Keratinocyte (primary cell): ENCODE results near the gene DNM2. TPM values are rescaled to one million over a fixed set of nuclear protein-coding genes. Genes with fewer than 3 reads are reported as not detected.
A peak's percentile ranks its signal among the peaks of the same experiment; 100 is the strongest.

Experiments used
- DNase-seq: peaks from one replicate; pipeline ENCODE4 v3.0.0-alpha.2; 2011; ENCODE audit warnings: low read depth, missing footprints, low spot score
- FAIRE-seq: peaks from 2 replicates; lab custom pipeline; 2011; peaks lifted over from hg19 to GRCh38; lab: Jason Lieb, UNC
- H2AFZ ChIP-seq: 2 replicates; pipeline ENCODE4 v1.6.0; 2012; ENCODE audit warnings: low read length, control low read depth, inconsistent platforms; ENCODE audit not compliant: control insufficient read depth
- H3K27ac ChIP-seq: 2 replicates; pipeline ENCODE4 v1.5.1; 2011; ENCODE audit warnings: low read length; ENCODE audit not compliant: control insufficient read depth, insufficient read depth
- H3K27me3 ChIP-seq: 3 replicates; pipeline ENCODE4 v1.6.0; 2011; ENCODE audit warnings: low read length; ENCODE audit not compliant: control insufficient read depth, insufficient read depth; ENCODE audit errors: extremely low read depth
- H3K36me3 ChIP-seq, 2 experiments: 2 replicates in 1 of 2; 3 replicates in 1 of 2; pipeline ENCODE4 v1.5.1; 2011; ENCODE audit warnings: low read length in 2 of 2, mild to moderate bottlenecking in 1 of 2; ENCODE audit not compliant: control insufficient read depth in 2 of 2, insufficient read depth in 2 of 2; ENCODE audit errors: extremely low read depth in 1 of 2
- H3K4me1 ChIP-seq: 3 replicates; pipeline ENCODE4 v1.5.1; 2011; ENCODE audit warnings: low read length; ENCODE audit not compliant: control insufficient read depth, insufficient read depth; ENCODE audit errors: extremely low read depth
- H3K4me2 ChIP-seq: 3 replicates; pipeline ENCODE4 v1.6.0; 2011; ENCODE audit warnings: low read depth, low read length; ENCODE audit not compliant: control insufficient read depth, insufficient read depth; ENCODE audit errors: extremely low read depth
- H3K4me3 ChIP-seq, 3 experiments: fragments of 200-600 bp in 1 of 3; sonication (generic) in 1 of 3; 2 replicates in 2 of 3; 3 replicates in 1 of 3; pipeline ENCODE4 v1.5.1; 2011 to 2016; ENCODE audit warnings: low read length in 3 of 3, mild to moderate bottlenecking in 3 of 3, control low read depth in 2 of 3, inconsistent platforms in 1 of 3, low read depth in 1 of 3, mixed read lengths in 1 of 3, mixed run types in 1 of 3, moderate library complexity in 1 of 3; ENCODE audit not compliant: control insufficient read depth in 2 of 3, insufficient read depth in 2 of 3; ENCODE audit errors: extremely low read depth in 1 of 3
- H3K79me2 ChIP-seq: 2 replicates; pipeline ENCODE4 v1.6.0; 2012; ENCODE audit warnings: low read length; ENCODE audit not compliant: control insufficient read depth, insufficient read depth
- H3K9ac ChIP-seq: 3 replicates; pipeline ENCODE4 v1.6.0; 2011; ENCODE audit warnings: low read length; ENCODE audit not compliant: control insufficient read depth, insufficient read depth; ENCODE audit errors: extremely low read depth
- H3K9me1 ChIP-seq: 3 replicates; pipeline ENCODE4 v1.6.0; 2011; ENCODE audit warnings: low read length; ENCODE audit not compliant: control insufficient read depth, insufficient read depth; ENCODE audit errors: extremely low read depth
- H3K9me3 ChIP-seq: 2 replicates; pipeline ENCODE4 v1.5.1; 2012; ENCODE audit warnings: low read depth, low read length; ENCODE audit not compliant: control insufficient read depth
- H4K20me1 ChIP-seq: 3 replicates; pipeline ENCODE4 v1.6.0; 2011; ENCODE audit warnings: low read length; ENCODE audit not compliant: control insufficient read depth, insufficient read depth; ENCODE audit errors: extremely low read depth
- CTCF ChIP-seq, 3 experiments: IDR thresholded peaks in 1 of 3; conservative IDR thresholded peaks in 1 of 3; optimal IDR thresholded peaks in 1 of 3; 2 replicates in 2 of 3; 3 replicates in 1 of 3; pipeline versions ENCODE3 to v1.5.1; 2011; ENCODE audit warnings: low read length in 3 of 3, mild to moderate bottlenecking in 3 of 3, moderate library complexity in 2 of 3, control low read depth in 1 of 3, inconsistent platforms in 1 of 3; ENCODE audit not compliant: insufficient read depth in 2 of 3; ENCODE audit errors: extremely low read depth in 1 of 3
- EZH2 ChIP-seq: IDR thresholded peaks from one replicate; pipeline ENCODE4 v1.6.1; 2012; ENCODE audit warnings: inconsistent platforms, mild to moderate bottlenecking, low read length, moderate library complexity
- dilution Hi-C: fragments of 300-500 bp; cut with MboI; formaldehyde crosslinking; loops from one replicate; pipeline ENCODE4 v1.7.0; 2020; ENCODE audit warnings: low sequenced_read_pairs; ENCODE audit not compliant: extremely low pct_ligation_motif_present
- polyA plus RNA-seq, 5 experiments: library from polyadenylated mRNA; depleted of rRNA in 3 of 5; stranded (reverse) in 3 of 5; stranded (forward) in 1 of 5; unstranded in 1 of 5; fragments of >200 nt; gene quantifications; 1 replicate in 1 of 5; 2 replicates in 3 of 5; 3 replicates in 1 of 5; pipeline versions ENCODE4 v1.2.1 to v1.2.3, GENCODE V29; 2011 to 2012; ENCODE audit warnings: missing spikeins in 2 of 5, low read depth in 1 of 5, low replicate concordance in 1 of 5

The DNM2 gene
- polyA plus RNA-seq, 1 donor (not counting 4 experiments of a cell fraction or from before 2014, with no cell fraction given) = 60.1 TPM

GRCh38 chr19:10762656-10763055 is 44.8 kb downstream of the DNM2 start:
- no peak overlapping the region for H3K9ac ChIP-seq
- H3K4me2 ChIP-seq = peak overlapping the region; percentile 25
- H3K27ac ChIP-seq = peak overlapping the region; percentile 22
- H2AFZ ChIP-seq = no peak overlapping the region
- TF ChIP-seq EZH2 = no peak
- no peak for TF ChIP-seq CTCF (optimal IDR thresholded peaks at IDR 0.05 in 1 of 3, IDR thresholded peaks at IDR 0.05 in 1 of 3, conservative IDR thresholded peaks at IDR 0.05 in 1 of 3; ENCODE audit: extremely low read depth in 1 of 3, insufficient read depth in 2 of 3, low read length in 3 of 3)
- dilution Hi-C loops = no loop called here
- H3K9me3 ChIP-seq = no peaks in the 10 kb centered on the region
- peaks cover 10 to 16% of the 10 kb centered on the region in 2 experiments for H3K36me3 ChIP-seq
- H3K4me1 ChIP-seq = peaks cover 11% of the 10 kb centered on the region
- peaks cover 3% of the 10 kb centered on the region for H3K9me1 ChIP-seq
- no peaks in the 10 kb centered on the region for H4K20me1 ChIP-seq
- DNase-seq (no peak), FAIRE-seq (peak; percentile 59)
- no peak overlapping the region for H3K4me3 ChIP-seq
- no peaks in the 10 kb centered on the region for H3K27me3 ChIP-seq
- peaks cover 38% of the 10 kb centered on the region for H3K79me2 ChIP-seq

- Histone ChIP-seq H3K9me1 (peaks cover 3% of the 10 kb centered on the region), H3K4me1 (peaks cover 11% of the 10 kb centered on the region), H3K27me3 (no peaks in the 10 kb centered on the region), H3K4me3 (no peak overlapping the region), H3K79me2 (peaks cover 38% of the 10 kb centered on the region), H2AFZ (no peak overlapping the region), H3K9me3 (no peaks in the 10 kb centered on the region), H3K9ac (no peak overlapping the region), H3K27ac (no peak overlapping the region), H3K36me3 (peaks cover 12 to 16% of the 10 kb centered on the region in 2 experiments), H3K4me2 (no peak overlapping the region), H4K20me1 (no peaks in the 10 kb centered on the region)
- dilution Hi-C loops = no loop called here
- no peak for FAIRE-seq
- TF ChIP-seq EZH2 = no peak
- no peak for TF ChIP-seq CTCF (optimal IDR thresholded peaks at IDR 0.05 in 1 of 3, IDR thresholded peaks at IDR 0.05 in 1 of 3, conservative IDR thresholded peaks at IDR 0.05 in 1 of 3; ENCODE audit: extremely low read depth in 1 of 3, insufficient read depth in 2 of 3, low read length in 3 of 3)
- DNase-seq = no peak
Observed at GRCh38 chr19:10763411-10763810, 45.5 kb downstream of the DNM2 start.
